ENCODE results near the gene UEVLD. TPM values are rescaled to one million over a fixed set of nuclear protein-coding genes. Genes with fewer than 3 reads are reported as not detected.

Gene UEVLD
- total and polyA plus RNA-seq, 9 of the 15 experiments (the other 6 are each of a cell fraction or from before 2014, with no cell fraction given): 4.7 to 12.6 (median 7.4) TPM

DNA sequence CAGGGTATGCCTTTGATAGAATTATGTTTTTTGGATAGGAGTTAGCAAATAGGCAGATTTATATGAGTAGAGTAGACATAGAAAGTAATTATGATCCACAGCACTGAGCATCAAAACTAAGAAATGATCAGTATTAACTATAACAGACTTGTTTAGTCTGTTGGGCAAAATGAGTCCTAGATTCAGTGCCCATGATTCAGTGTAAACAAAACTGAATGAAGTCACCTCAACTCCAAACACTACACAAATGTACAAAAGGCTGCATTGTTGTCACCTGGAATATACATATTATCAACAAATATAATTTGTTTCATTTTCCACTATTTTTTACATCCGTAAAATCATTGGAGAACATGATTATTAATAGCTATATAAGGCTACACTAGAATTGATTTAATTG, 6.7 kb downstream of the UEVLD start:
- in situ Hi-C loops (cut with MboI) (no loop called here), intact Hi-C loops (cut with micrococcal nuclease) (no loop called here)
- Histone ChIP-seq H3K4me1 (replicated peaks in 1 of 2; ENCODE audit: control insufficient read depth in 2 of 2, insufficient read depth in 2 of 2, low read length in 2 of 2) (peaks cover 4 to 6% of the 10 kb centered on the region in 2 experiments; a peak in 4 of 5 replicates), H3K9me3 (replicated peaks; ENCODE audit: control insufficient read depth, insufficient read depth, low read depth, low read length) (no peaks in the 10 kb centered on the region), H3K4me3 (no peak overlapping the region), H4K20me1 (replicated peaks; ENCODE audit: control insufficient read depth, insufficient read depth, low read length) (no peaks in the 10 kb centered on the region), H3K4me2 (ENCODE audit: insufficient read depth, low read length) (no peak overlapping the region), H3K9me1 (ENCODE audit: control insufficient read depth, insufficient read depth, low read length) (no peaks in the 10 kb centered on the region), H3K9ac (ENCODE audit: insufficient read depth in 1 of 2, low read depth in 2 of 2, low read length in 2 of 2) (no peak overlapping the region), H3K27ac (ENCODE audit: extremely low read depth, low read depth, low read length) (no peak overlapping the region), H2AFZ (ENCODE audit: low read depth, low read length) (no peak overlapping the region), H3K36me3 (ENCODE audit: control insufficient read depth, insufficient read depth, low read length) (peaks cover 8% of the 10 kb centered on the region; the same call in 1 of the 3 replicates), H3K27me3 (ENCODE audit: control insufficient read depth in 2 of 2, insufficient read depth in 2 of 2, low read length in 2 of 2) (no peaks in the 10 kb centered on the region), H3K79me2 (ENCODE audit: control insufficient read depth, insufficient read depth, low read length) (no peaks in the 10 kb centered on the region)
- 61% methylated on average over 1 of the region's 1 CpG for WGBS (ENCODE audit: insufficient coverage, low coverage, missing lambda C conversion rate)
- BruUV-seq (replicated peaks): no TSS peak
- ATAC-seq (no peak), DNase-seq (ENCODE audit: extremely low read depth in 1 of 4, low spot score in 3 of 4) (no peak), FAIRE-seq (no peak)
- ChIA-PET POLR2A (interaction anchor here (0.6 kb wide), 1 partner anchor 14 kb away, joined by 4 read pairs; no protein-coding TSS in a partner anchor), CTCF (ENCODE audit: low intra/inter-chr PET ratio) (no interaction called here)
- TF ChIP-seq ZNF184 (CRISPR knock-in tag; IDR thresholded peaks at IDR 0.05): no peak

DNA sequence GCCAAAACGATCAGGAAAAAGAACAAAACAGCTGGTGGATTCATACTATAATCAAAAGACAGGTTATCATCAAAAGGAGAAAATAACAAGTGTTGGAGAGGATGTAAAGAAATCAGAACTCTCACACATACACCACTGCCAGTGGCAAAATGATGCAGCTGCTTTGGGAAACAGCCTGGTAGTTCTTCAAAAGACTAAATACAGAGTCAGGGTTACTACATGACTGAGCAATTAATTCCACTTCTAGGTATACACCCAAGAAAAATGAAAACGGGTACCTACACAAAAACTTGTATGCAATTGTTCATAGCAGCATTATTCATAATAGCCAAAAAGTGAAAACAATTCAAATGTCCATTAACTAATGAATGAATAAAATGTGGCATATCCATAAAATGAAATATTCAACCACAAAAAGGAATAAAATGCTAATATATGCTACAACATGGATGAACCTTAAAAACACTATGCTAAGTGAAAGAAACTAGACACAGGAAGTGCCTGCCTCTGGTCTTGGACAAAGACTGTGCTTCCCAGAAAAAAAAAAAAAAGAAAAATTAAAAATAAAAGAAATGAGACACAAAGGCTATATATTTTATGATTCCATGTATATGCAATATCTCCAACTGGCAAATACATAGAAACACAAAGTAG, 8.3 kb downstream of the UEVLD start:
- no peak for FAIRE-seq
- H3K36me3 ChIP-seq (ENCODE audit: control insufficient read depth, insufficient read depth, low read length): peaks cover 8% of the 10 kb centered on the region; the same call in 1 of the 3 replicates
- no TSS peak for BruUV-seq (replicated peaks)
- no peak overlapping the region for H3K27ac ChIP-seq (ENCODE audit: extremely low read depth, low read depth, low read length)
- ATAC-seq: no peak
- no peak overlapping the region for H3K4me2 ChIP-seq (ENCODE audit: insufficient read depth, low read length)
- WGBS (ENCODE audit: insufficient coverage, low coverage, missing lambda C conversion rate): 43% methylated on average over 2 of the region's 2 CpGs
- H3K4me1 ChIP-seq (replicated peaks in 1 of 2; ENCODE audit: control insufficient read depth in 2 of 2, insufficient read depth in 2 of 2, low read length in 2 of 2): peaks cover 0 to 6% of the 10 kb centered on the region in 2 experiments; a peak in 4 of 5 replicates
- H3K9me1 ChIP-seq (ENCODE audit: control insufficient read depth, insufficient read depth, low read length): no peaks in the 10 kb centered on the region
- in situ Hi-C loops (cut with MboI) (no loop called here), intact Hi-C loops (cut with micrococcal nuclease) (no loop called here)
- CTCF ChIA-PET (ENCODE audit: low intra/inter-chr PET ratio): no interaction called here
- no peaks in the 10 kb centered on the region for H3K27me3 ChIP-seq (ENCODE audit: control insufficient read depth in 2 of 2, insufficient read depth in 2 of 2, low read length in 2 of 2)
- POLR2A ChIA-PET: no interaction called here
- TF ChIP-seq, protein P1, sequence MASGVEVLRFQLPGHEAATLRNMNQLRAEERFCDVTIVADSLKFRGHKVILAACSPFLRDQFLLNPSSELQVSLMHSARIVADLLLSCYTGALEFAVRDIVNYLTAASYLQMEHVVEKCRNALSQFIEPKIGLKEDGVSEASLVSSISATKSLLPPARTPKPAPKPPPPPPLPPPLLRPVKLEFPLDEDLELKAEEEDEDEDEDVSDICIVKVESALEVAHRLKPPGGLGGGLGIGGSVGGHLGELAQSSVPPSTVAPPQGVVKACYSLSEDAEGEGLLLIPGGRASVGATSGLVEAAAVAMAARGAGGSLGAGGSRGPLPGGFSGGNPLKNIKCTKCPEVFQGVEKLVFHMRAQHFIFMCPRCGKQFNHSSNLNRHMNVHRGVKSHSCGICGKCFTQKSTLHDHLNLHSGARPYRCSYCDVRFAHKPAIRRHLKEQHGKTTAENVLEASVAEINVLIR (CRISPR knock-in tag; IDR thresholded peaks at IDR 0.05): no peak
- no peak for TF ChIP-seq SMARCA5 (IDR thresholded peaks at IDR 0.05)
- TF ChIP-seq, protein P2, sequence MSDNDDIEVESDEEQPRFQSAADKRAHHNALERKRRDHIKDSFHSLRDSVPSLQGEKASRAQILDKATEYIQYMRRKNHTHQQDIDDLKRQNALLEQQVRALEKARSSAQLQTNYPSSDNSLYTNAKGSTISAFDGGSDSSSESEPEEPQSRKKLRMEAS (CRISPR knock-in tag; IDR thresholded peaks at IDR 0.05): no peak
- no peak for TF ChIP-seq ZSCAN29 (IDR thresholded peaks at IDR 0.05)
- TF ChIP-seq, protein P3, sequence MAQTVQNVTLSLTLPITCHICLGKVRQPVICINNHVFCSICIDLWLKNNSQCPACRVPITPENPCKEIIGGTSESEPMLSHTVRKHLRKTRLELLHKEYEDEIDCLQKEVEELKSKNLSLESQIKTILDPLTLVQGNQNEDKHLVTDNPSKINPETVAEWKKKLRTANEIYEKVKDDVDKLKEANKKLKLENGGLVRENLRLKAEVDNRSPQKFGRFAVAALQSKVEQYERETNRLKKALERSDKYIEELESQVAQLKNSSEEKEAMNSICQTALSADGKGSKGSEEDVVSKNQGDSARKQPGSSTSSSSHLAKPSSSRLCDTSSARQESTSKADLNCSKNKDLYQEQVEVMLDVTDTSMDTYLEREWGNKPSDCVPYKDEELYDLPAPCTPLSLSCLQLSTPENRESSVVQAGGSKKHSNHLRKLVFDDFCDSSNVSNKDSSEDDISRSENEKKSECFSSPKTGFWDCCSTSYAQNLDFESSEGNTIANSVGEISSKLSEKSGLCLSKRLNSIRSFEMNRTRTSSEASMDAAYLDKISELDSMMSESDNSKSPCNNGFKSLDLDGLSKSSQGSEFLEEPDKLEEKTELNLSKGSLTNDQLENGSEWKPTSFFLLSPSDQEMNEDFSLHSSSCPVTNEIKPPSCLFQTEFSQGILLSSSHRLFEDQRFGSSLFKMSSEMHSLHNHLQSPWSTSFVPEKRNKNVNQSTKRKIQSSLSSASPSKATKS (CRISPR knock-in tag; IDR thresholded peaks at IDR 0.05): no peak
- TF ChIP-seq ZEB2 (IDR thresholded peaks at IDR 0.05): no peak
- TF ChIP-seq PPARD (CRISPR knock-in tag; IDR thresholded peaks at IDR 0.05): no peak
- TF ChIP-seq ZFPM2 (CRISPR knock-in tag; IDR thresholded peaks at IDR 0.05): no peak
- TF ChIP-seq, protein P4, sequence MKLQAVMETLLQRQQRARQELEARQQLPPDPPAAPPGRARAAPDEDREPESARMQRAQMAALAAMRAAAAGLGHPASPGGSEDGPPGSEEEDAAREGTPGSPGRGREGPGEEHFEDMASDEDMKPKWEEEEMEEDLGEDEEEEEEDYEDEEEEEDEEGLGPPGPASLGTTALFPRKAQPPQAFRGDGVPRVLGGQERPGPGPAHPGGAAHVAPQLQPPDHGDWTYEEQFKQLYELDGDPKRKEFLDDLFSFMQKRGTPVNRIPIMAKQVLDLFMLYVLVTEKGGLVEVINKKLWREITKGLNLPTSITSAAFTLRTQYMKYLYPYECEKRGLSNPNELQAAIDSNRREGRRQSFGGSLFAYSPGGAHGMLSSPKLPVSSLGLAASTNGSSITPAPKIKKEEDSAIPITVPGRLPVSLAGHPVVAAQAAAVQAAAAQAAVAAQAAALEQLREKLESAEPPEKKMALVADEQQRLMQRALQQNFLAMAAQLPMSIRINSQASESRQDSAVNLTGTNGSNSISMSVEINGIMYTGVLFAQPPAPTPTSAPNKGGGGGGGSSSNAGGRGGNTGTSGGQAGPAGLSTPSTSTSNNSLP (IDR thresholded peaks at IDR 0.05; ENCODE audit: borderline replicate concordance, low read depth, low read length): no peak
- DNase-seq (ENCODE audit: extremely low read depth in 1 of 4, low spot score in 3 of 4): no peak
- H3K4me3 ChIP-seq: no peak overlapping the region
- H2AFZ ChIP-seq (ENCODE audit: low read depth, low read length): no peak overlapping the region
- no peaks in the 10 kb centered on the region for H3K9me3 ChIP-seq (replicated peaks; ENCODE audit: control insufficient read depth, insufficient read depth, low read depth, low read length)
- no peak overlapping the region for H3K9ac ChIP-seq (ENCODE audit: insufficient read depth in 1 of 2, low read depth in 2 of 2, low read length in 2 of 2)
- no peaks in the 10 kb centered on the region for H4K20me1 ChIP-seq (replicated peaks; ENCODE audit: control insufficient read depth, insufficient read depth, low read length)
- no peaks in the 10 kb centered on the region for H3K79me2 ChIP-seq (ENCODE audit: control insufficient read depth, insufficient read depth, low read length)
